Activated CD8-positive, alpha-beta T cell treated with anti-CD3 and anti-CD28 coated beads for 36 hours (primary cell): ENCODE results near the gene G6PD. TPM values are rescaled to one million over a fixed set of nuclear protein-coding genes. Genes with fewer than 3 reads are reported as not detected.

ENCODE experiments used
- ATAC-seq: fragments of 200-7000 bp; cut with Tn5 transposase; one replicate; pipeline ENCODE4 v1.10.0; 2021; ENCODE audit warnings: mild to moderate bottlenecking, moderate library complexity
- CTCF ChIA-PET: fragments of 350-600 bp; sonication (Branson Sonifier 250); formaldehyde crosslinking; loops from one replicate; lab custom pipeline; 2021; ENCODE audit warnings: antibody characterized with exemption; lab: Charles Lee
- POLR2A ChIA-PET: fragments of 350-600 bp; sonication (Branson Sonifier 250); formaldehyde crosslinking; loops from one replicate; lab custom pipeline; 2021; ENCODE audit warnings: antibody characterized with exemption; lab: Charles Lee
- DNase-seq: peaks from one replicate; pipeline ENCODE4 v3.0.0-alpha.2; 2020
- H3K27ac Mint-ChIP-seq: one replicate; pipeline ENCODE4 v1.8.0; 2021; ENCODE audit warnings: mild to moderate bottlenecking, mixed read lengths
- H3K27me3 Mint-ChIP-seq: one replicate; pipeline ENCODE4 v1.8.0; 2021; ENCODE audit warnings: mixed read lengths
- H3K36me3 Mint-ChIP-seq: one replicate; pipeline ENCODE4 v1.8.0; 2021; ENCODE audit warnings: low read depth, mixed read lengths
- H3K4me1 Mint-ChIP-seq: one replicate; pipeline ENCODE4 v1.8.0; 2021; ENCODE audit warnings: low read depth, mixed read lengths
- H3K4me3 Mint-ChIP-seq: one replicate; pipeline ENCODE4 v1.8.0; 2021; ENCODE audit warnings: mild to moderate bottlenecking, moderate library complexity, mixed read lengths
- H3K9me3 Mint-ChIP-seq: one replicate; pipeline ENCODE4 v1.8.0; 2021; ENCODE audit warnings: mixed read lengths
- intact Hi-C: fragments of 100-400 bp; cut with micrococcal nuclease; formaldehyde crosslinking; loops from one replicate; pipeline ENCODE4 v1.10.0; 2022
- total RNA-seq, 2 experiments: library from RNA; stranded (reverse); gene quantifications; one replicate each; pipeline ENCODE4 v1.2.3, GENCODE V29; 2021
- TF ChIP-seq, protein P1 (sequence below): fragments of 200-600 bp; IDR thresholded peaks from one replicate; pipeline ENCODE4 v1.8.0; 2022; ENCODE audit warnings: antibody characterized with exemption, mild to moderate bottlenecking

G6PD gene
- total RNA-seq, 2 experiments from 2014 or later: 88.4 to 92.5 TPM

DNA sequence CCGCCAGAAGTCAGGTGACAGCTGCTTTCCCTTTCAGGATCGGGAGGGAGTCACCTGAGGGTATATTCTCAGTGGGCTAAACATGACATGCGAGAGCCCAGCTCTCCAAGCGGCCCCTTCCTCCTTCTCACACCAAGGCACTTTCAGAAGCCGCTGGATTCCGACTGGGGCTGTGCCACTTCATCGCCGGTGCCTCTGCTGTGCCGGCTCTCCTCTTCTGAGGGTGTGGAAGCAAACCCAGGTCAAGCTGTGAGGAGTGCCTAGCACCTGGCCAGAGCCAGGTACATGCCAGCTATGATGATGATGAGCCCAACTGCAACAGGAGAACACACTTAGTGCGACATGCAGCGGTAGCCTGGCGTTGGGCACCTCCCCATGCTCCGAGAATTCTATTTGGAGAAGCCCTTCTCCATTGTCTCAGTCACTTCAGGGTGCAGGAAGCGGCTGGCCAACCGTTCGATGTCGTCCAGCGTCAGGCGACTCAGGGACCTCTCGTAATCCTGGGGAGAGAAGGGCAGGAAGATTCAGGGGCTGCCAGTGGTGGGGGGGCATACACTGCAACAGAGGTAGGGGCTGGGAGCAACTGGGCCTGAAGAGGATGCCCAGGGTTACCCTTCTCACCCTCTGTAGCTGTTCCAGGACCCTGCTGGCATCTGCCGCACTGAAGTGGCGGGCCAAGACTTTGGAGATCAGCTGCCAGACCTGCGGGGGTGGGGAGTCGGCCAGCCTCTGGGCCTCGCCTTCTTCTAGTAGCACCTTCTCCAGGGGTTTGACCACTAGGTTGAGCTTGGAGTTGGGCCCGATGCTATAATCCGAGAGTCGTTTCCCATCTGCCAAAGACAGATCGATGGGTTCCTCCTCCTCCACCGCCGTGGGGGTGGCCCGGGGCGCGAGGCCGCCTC lies 61.2 kb downstream of the G6PD start:
- Mint-ChIP-seq H3K9me3 (no peaks in the 10 kb centered on the region), H3K27me3 (no peaks in the 10 kb centered on the region), H3K36me3 (peaks cover 18% of the 10 kb centered on the region), H3K4me3 (peak overlapping the region; percentile 71), H3K27ac (peak overlapping the region; percentile 72), H3K4me1 (peaks cover 25% of the 10 kb centered on the region)
- intact Hi-C loops: no loop called here
- TF ChIP-seq, protein P1, sequence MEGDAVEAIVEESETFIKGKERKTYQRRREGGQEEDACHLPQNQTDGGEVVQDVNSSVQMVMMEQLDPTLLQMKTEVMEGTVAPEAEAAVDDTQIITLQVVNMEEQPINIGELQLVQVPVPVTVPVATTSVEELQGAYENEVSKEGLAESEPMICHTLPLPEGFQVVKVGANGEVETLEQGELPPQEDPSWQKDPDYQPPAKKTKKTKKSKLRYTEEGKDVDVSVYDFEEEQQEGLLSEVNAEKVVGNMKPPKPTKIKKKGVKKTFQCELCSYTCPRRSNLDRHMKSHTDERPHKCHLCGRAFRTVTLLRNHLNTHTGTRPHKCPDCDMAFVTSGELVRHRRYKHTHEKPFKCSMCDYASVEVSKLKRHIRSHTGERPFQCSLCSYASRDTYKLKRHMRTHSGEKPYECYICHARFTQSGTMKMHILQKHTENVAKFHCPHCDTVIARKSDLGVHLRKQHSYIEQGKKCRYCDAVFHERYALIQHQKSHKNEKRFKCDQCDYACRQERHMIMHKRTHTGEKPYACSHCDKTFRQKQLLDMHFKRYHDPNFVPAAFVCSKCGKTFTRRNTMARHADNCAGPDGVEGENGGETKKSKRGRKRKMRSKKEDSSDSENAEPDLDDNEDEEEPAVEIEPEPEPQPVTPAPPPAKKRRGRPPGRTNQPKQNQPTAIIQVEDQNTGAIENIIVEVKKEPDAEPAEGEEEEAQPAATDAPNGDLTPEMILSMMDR: no peak
- POLR2A ChIA-PET: interaction anchor here (0.5 to 1.6 kb wide), 10 partner anchors 9 to 534 kb away, joined by 3 to 5 read pairs (median 3); no protein-coding TSS in a partner anchor
- CTCF ChIA-PET: no interaction called here
- ATAC-seq (no peak), DNase-seq (no peak)

DNA sequence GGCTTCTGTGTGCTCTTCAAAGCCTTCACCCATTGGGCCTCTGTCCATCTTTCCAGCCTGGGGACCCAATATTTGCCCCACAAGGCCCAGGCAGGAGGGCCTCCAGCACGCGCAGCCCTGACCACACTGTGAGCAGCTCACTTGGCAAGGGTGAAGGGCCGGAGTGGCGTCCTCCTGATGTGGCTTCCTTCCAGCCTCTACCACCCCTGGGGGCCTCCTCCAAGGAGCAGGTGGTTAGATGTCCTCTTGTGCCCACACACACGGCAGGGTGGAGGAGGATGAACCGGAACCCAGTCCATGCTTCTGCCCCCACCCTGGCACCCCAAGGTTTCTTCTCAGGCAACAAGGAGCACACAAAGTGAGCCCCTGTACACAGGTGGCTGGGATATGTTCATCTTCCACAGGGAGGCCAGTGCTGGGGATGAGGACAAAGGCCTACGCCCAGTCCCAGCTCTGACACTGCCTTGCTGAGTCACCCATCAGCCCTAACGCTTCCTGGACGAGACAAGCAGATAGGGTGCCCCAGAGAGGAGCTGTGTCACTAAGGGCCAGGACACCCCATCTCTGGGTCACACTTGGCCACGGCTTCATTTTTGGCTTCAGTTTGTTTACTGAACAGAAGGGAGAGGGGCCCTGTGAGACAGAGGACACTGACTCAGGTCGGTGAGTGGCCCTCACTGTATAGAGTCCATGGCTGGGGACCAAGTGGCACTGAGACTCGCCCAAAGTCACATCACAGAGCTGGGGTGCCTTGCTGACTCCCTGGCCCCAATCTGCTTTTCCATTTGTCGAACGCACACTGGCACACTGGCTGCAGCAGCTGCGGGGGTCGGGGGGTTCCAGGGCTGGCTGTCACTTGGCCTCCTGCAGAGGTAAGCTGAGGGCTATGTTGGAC lies 62.1 kb downstream of the G6PD start:
- Mint-ChIP-seq H3K27ac (peak overlapping the region; percentile 46), H3K27me3 (no peaks in the 10 kb centered on the region), H3K9me3 (no peaks in the 10 kb centered on the region), H3K4me1 (peaks cover 23% of the 10 kb centered on the region), H3K4me3 (peak overlapping the region; percentile 71), H3K36me3 (peaks cover 18% of the 10 kb centered on the region)
- intact Hi-C loops: no loop called here
- TF ChIP-seq, protein P1: no peak
- ATAC-seq (no peak), DNase-seq (peak; percentile 17)
- ChIA-PET CTCF (no interaction called here), POLR2A (interaction anchor here (0.6 to 1.2 kb wide), 3 partner anchors 9 to 582 kb away, joined by 3 read pairs; no protein-coding TSS in a partner anchor)

DNA sequence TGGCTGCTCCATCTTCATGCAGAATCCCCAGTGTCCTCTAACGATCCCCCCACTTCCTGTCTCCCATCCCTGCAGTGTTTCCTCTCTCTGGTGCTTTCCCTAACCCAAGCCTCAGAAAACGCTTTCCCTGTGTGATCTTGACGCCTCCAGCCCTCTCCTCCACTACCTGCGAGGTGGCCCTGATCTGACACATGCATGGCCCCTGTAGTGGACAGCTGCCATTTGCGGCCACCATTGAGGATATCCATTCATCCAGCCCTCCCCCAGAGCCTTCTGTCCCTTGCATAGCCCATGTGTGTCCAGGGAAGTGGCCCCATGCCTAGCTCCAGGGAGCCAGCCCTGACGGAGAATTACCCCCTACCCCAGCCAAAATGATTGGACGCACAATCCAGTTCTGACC lies 63.3 kb downstream of the G6PD start:
- intact Hi-C loops: no loop called here
- ATAC-seq (no peak), DNase-seq (no peak)
- peak overlapping the region; percentile 38 for H3K27ac Mint-ChIP-seq
- CTCF ChIA-PET: no interaction called here
- H3K27me3 Mint-ChIP-seq: no peaks in the 10 kb centered on the region
- peaks cover 18% of the 10 kb centered on the region for H3K36me3 Mint-ChIP-seq
- peaks cover 16% of the 10 kb centered on the region for H3K4me1 Mint-ChIP-seq
- TF ChIP-seq, protein P1: no peak
- no peaks in the 10 kb centered on the region for H3K9me3 Mint-ChIP-seq
- POLR2A ChIA-PET: no interaction called here
- H3K4me3 Mint-ChIP-seq: peak overlapping the region; percentile 7

DNA sequence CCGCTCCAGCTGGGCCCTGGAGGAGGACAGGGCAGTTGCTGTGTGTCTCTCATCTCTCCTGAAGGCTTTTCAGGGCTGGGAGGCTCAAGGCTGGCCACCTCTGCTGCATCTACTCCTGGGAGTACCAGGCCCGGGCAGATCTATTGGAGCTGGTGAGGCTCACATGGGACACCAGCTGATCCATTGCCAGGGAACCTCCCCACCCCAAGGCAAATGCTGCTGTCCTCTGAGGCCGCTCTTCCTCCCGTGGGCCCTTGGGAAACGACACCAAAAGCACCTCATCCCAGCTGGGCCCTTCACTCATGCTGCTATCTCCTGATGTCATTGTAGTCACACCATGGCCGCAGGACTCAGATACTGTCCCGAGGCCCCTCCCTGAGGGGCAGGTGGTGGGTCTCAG lies 63.9 kb downstream of the G6PD start:
- TF ChIP-seq, protein P1: no peak
- DNase-seq (no peak), ATAC-seq (no peak)
- intact Hi-C loops: no loop called here
- Mint-ChIP-seq H3K4me3 (no peak overlapping the region), H3K9me3 (no peaks in the 10 kb centered on the region), H3K36me3 (peaks cover 14% of the 10 kb centered on the region), H3K27me3 (no peaks in the 10 kb centered on the region), H3K4me1 (peaks cover 12% of the 10 kb centered on the region), H3K27ac (no peak overlapping the region)
- POLR2A ChIA-PET: no interaction called here
- CTCF ChIA-PET: no interaction called here
